Cardiac fibroblast (primary cell): ENCODE data around the gene DSCAML1.

ENCODE experiments used
- DNase-seq, 2 donors: peaks; one replicate each; pipeline versions ENCODE4 v3.0.0 to v3.0.0-alpha.2; 2010; ENCODE audit warnings: low read depth in 2 of 2
- H3K4me3 ChIP-seq, 2 donors: replicated peaks in 1 of 2; 1 replicate in 1 of 2; 2 replicates in 1 of 2; pipeline ENCODE4 v1.5.1; 2011; ENCODE audit warnings: low read depth in 2 of 2, low read length in 2 of 2, mild to moderate bottlenecking in 2 of 2, moderate library complexity in 1 of 2
- TF ChIP-seq, protein P1 (sequence below): IDR thresholded peaks from one replicate; pipeline ENCODE4 v1.5.1; 2011; ENCODE audit warnings: low read depth, mild to moderate bottlenecking, low read length, inconsistent platforms

The DSCAML1 gene

DNA sequence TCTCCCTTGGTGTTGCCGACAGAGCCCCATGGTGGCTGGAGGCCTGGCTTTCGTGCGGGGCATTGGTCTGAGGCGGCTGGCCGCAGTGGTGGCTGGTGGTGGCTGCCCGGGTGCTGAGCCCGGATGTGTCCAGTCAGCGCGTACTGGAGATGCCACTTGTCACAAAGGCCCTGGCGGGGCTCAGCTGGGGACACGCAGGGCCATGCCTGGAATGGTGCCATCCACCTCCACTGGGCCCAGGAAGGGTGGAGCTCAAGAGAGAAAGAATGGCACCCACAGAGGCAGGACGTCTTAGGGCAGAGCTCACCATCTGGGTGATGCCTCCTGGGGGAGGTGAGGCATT, 376.9 kb downstream of the DSCAML1 start:
- TF ChIP-seq, protein P1, sequence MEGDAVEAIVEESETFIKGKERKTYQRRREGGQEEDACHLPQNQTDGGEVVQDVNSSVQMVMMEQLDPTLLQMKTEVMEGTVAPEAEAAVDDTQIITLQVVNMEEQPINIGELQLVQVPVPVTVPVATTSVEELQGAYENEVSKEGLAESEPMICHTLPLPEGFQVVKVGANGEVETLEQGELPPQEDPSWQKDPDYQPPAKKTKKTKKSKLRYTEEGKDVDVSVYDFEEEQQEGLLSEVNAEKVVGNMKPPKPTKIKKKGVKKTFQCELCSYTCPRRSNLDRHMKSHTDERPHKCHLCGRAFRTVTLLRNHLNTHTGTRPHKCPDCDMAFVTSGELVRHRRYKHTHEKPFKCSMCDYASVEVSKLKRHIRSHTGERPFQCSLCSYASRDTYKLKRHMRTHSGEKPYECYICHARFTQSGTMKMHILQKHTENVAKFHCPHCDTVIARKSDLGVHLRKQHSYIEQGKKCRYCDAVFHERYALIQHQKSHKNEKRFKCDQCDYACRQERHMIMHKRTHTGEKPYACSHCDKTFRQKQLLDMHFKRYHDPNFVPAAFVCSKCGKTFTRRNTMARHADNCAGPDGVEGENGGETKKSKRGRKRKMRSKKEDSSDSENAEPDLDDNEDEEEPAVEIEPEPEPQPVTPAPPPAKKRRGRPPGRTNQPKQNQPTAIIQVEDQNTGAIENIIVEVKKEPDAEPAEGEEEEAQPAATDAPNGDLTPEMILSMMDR = no peak
- DNase-seq = no peak
- H3K4me3 ChIP-seq = no peak overlapping the region

DNA sequence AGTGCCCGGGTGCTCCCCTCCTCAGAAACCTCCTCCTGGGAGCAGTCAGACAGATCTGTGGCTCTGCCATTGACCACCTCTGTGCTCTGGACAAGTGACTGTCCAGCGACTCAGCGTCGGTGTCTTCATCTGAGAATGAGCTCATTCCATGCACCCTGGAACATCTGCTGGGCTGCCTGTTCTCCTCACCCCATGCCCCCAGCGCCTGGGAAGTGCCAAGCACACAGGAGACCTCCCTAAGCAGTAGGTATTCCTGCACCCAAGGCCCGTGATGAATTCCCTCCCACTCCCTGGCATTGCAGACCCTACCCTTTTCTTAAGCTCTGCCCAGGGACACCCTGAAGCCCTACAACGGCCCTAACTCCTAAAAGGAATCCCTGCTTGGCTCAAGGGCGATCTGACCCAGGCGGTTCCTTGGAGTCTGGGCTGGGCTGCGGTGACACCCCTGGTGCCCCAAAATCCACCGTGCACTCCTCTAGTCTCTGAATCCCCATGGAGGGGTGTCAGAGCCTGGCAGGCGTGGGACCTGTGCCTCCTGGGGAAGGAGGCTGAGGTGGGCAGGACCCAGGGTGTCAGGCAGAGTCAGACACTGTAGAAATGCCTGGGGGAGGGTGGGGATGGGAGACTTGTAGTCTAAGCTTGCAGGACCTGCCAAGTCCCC, 377.4 kb downstream of the DSCAML1 start:
- peak in 1 of 2 donors; percentile 27 for DNase-seq
- TF ChIP-seq, protein P1 = no peak
- H3K4me3 ChIP-seq = no peak overlapping the region

GRCh38 chr11:117418737-117419481, 378.1 kb downstream of the DSCAML1 start:
- no peak for DNase-seq
- TF ChIP-seq, protein P1 = no peak
- H3K4me3 ChIP-seq = no peak overlapping the region

DNA sequence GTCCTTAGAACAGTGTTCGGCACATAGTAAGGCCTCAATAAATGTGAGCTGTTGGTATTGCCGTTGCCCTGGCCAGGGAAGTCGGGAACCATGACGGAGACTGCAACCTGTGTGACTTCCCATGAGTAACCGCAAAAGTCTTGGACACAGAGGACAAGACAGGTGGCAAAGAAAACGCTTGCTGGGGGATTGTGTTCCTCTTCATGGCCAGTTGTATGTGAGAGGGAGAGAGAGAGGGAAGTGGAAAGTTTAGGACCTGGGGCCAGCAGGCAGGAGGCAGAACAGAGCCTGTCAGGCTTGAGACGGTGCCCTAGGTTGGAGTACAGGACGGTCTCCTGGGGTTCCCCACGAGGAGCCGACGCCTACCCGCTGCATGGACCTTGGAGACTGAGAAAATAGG, 379.2 kb downstream of the DSCAML1 start:
- no peak for DNase-seq
- TF ChIP-seq, protein P1 = no peak
- no peak overlapping the region for H3K4me3 ChIP-seq

DNA sequence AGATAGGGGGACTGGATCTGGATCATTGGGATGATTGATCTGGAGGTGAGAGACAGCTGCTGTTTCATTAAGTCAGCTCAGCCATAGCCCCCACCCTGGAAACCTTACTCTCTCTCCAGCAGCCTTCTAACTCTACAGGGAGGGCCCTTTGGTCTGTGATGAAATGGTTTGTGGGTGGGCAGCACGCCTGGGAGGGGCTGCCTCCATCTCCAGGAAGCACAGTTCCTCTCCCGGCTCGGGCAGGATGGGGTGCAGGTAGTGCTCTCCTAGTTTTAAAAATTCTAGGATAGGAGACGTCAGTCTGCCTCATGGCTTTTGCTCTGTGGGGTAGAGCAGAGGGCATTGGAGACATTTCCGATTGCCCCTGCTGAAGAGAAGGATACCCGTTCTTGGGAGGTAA, 379.7 kb downstream of the DSCAML1 start:
- H3K4me3 ChIP-seq = no peak overlapping the region
- DNase-seq = no peak
- TF ChIP-seq, protein P1 = no peak

DNA sequence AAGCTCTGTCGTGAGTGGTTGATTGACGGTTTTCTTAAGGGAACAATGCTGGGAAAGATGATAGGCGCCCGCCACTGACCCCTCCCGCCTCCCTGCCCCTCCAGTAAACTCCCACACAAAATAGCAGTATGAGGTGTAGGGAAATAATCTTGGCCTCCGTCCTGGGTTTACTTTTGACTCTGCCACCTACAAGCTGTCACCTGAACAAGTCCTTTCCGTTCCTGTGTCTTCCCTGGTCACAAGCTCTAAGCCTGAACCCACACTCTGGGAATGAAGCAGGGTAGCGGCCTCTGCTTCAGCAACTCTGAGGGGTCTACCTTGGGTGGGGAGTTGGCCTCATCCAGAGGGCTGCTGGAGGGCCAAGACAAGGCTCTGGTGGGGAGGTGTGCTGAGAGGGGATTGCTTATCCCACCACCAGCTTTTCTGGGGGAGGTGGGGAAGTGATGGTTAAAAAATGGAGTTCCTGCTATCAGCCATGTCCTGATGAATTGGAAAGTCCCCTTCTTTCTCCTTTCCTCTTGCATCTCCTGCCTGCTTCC, 381.6 kb downstream of the DSCAML1 start:
- no peak overlapping the region for H3K4me3 ChIP-seq
- no peak for DNase-seq
- TF ChIP-seq, protein P1 = no peak
